GM23338 (cell line): Measurements from ENCODE around the gene CLPTM1L. TPM values are rescaled to one million over a fixed set of nuclear protein-coding genes. Genes with fewer than 3 reads are reported as not detected.
A peak's percentile ranks its signal among the peaks of the same experiment; 100 is the strongest.

ENCODE experiments used
- ATAC-seq: fragments of 200-7000 bp; cut with Tn5 transposase; 3 replicates; pipeline ENCODE4 v1.9.1; 2020
- DNase-seq: peaks from one replicate; pipeline ENCODE4 v3.0.0-alpha.2; 2015; ENCODE audit warnings: low spot score
- H2AFZ ChIP-seq: fragments of 200-600 bp; sonication (generic); 2 replicates; pipeline ENCODE4 v1.8.0; 2016; ENCODE audit warnings: antibody characterized with exemption, mild to moderate bottlenecking, moderate library complexity
- H3F3A ChIP-seq: fragments of 200-600 bp; sonication (generic); replicated peaks from 2 replicates; pipeline ENCODE4 v1.8.0; 2017; ENCODE audit warnings: antibody characterized with exemption, mixed run types, low read depth
- H3K27ac ChIP-seq: fragments of 200-600 bp; sonication (generic); 2 replicates; pipeline ENCODE4 v1.6.1; 2016; ENCODE audit warnings: low read depth
- H3K27me3 ChIP-seq: fragments of 200-600 bp; sonication (generic); 2 replicates; pipeline ENCODE4 v1.8.0; 2016; ENCODE audit warnings: mild to moderate bottlenecking, mixed run types, moderate library complexity; ENCODE audit not compliant: insufficient read depth
- H3K36me3 ChIP-seq: fragments of 200-600 bp; sonication (generic); 2 replicates; pipeline ENCODE4 v1.8.0; 2016; ENCODE audit warnings: mild to moderate bottlenecking; ENCODE audit not compliant: insufficient read depth
- H3K4me1 ChIP-seq: fragments of 200-600 bp; sonication (generic); 2 replicates; pipeline ENCODE4 v1.8.0; 2016; ENCODE audit warnings: mild to moderate bottlenecking, moderate library complexity; ENCODE audit not compliant: insufficient read depth
- H3K4me2 ChIP-seq: fragments of 200-600 bp; sonication (generic); 2 replicates; pipeline ENCODE4 v1.7.1; 2017; ENCODE audit warnings: mixed run types
- H3K4me3 ChIP-seq: fragments of 200-600 bp; sonication (generic); 2 replicates; pipeline ENCODE4 v1.6.1; 2016; ENCODE audit warnings: mixed run types
- H3K79me2 ChIP-seq: fragments of 200-600 bp; sonication (generic); replicated peaks from 2 replicates; pipeline ENCODE4 v1.8.0; 2017; ENCODE audit warnings: mild to moderate bottlenecking; ENCODE audit not compliant: insufficient read depth
- H3K9me2 ChIP-seq: fragments of 200-600 bp; sonication (generic); 2 replicates; pipeline ENCODE4 v1.8.0; 2017; ENCODE audit not compliant: insufficient read depth
- H4K20me1 ChIP-seq: fragments of 200-600 bp; sonication (generic); replicated peaks from 2 replicates; pipeline ENCODE4 v1.8.0; 2017; ENCODE audit warnings: mild to moderate bottlenecking; ENCODE audit not compliant: insufficient read depth
- H3K27ac Mint-ChIP-seq: 2 replicates; pipeline ENCODE4 v1.8.0; 2020; ENCODE audit warnings: inconsistent platforms, mild to moderate bottlenecking, moderate library complexity, mixed read lengths
- H3K27me3 Mint-ChIP-seq: 3 replicates; pipeline ENCODE4 v1.8.0; 2022; ENCODE audit warnings: low read depth, mild to moderate bottlenecking, moderate library complexity, mixed read lengths, inconsistent platforms; ENCODE audit not compliant: insufficient read depth, poor library complexity
- H3K36me3 Mint-ChIP-seq: 3 replicates; pipeline ENCODE4 v1.8.0; 2021; ENCODE audit warnings: low read depth, mild to moderate bottlenecking, inconsistent platforms, moderate library complexity, mixed read lengths
- H3K4me1 Mint-ChIP-seq: 3 replicates; pipeline ENCODE4 v1.8.0; 2020; ENCODE audit warnings: mild to moderate bottlenecking, inconsistent platforms, mixed read lengths
- H3K4me3 Mint-ChIP-seq: 3 replicates; pipeline ENCODE4 v1.8.0; 2021; ENCODE audit warnings: moderate library complexity, mild to moderate bottlenecking, inconsistent platforms, mixed read lengths
- H3K9me3 Mint-ChIP-seq: 3 replicates; pipeline ENCODE4 v1.8.0; 2020; ENCODE audit warnings: moderate library complexity, mild to moderate bottlenecking, inconsistent platforms, mixed read lengths
- EZH2 ChIP-seq: fragments of 200-600 bp; sonication (generic); IDR thresholded peaks from one replicate; pipeline ENCODE4 v1.8.0; 2017; ENCODE audit warnings: antibody characterized with exemption, mild to moderate bottlenecking, low read depth; ENCODE audit not compliant: unreplicated experiment
- EZH2phosphoT487 ChIP-seq: fragments of 200-600 bp; sonication (generic); IDR thresholded peaks from one replicate; pipeline ENCODE4 v1.8.1; 2018; ENCODE audit warnings: antibody characterized with exemption; ENCODE audit not compliant: unreplicated experiment
- NANOG ChIP-seq: IDR thresholded peaks from 2 replicates; pipeline ENCODE4 v1.6.1; 2016; ENCODE audit warnings: antibody characterized with exemption, borderline replicate concordance
- POLR2AphosphoS5 ChIP-seq: IDR thresholded peaks from 2 replicates; pipeline ENCODE4 v1.6.1; 2016; ENCODE audit warnings: antibody characterized with exemption, low read depth
- STAT1 ChIP-seq: IDR thresholded peaks from one replicate; pipeline ENCODE4 v1.6.1; 2016; ENCODE audit warnings: antibody characterized with exemption; ENCODE audit not compliant: unreplicated experiment
- ZNF114 ChIP-seq: fragments of 250-450 bp; sonication (Bioruptor Pico); IDR thresholded peaks from 2 replicates; pipeline ENCODE4 v1.5.0; 2020; ENCODE audit warnings: mild to moderate bottlenecking, moderate library complexity
- ZNF331 ChIP-seq: fragments of 250-450 bp; sonication (Bioruptor Pico); IDR thresholded peaks from 2 replicates; pipeline ENCODE4 v1.5.0; 2020; ENCODE audit warnings: low read depth, mild to moderate bottlenecking, moderate library complexity
- polyA plus RNA-seq: library from polyadenylated mRNA; unstranded; fragments of >200 nt; fragmentation: Nextera tagmentation; extraction: Ambion mirVana; gene quantifications from 2 replicates; pipeline ENCODE4 v1.2.1, GENCODE V29; 2016
- total RNA-seq: library from RNA; depleted of rRNA; stranded (reverse); fragments of >200 nt; shearing (Covaris generic); gene quantifications from 2 replicates; pipeline ENCODE4 v1.2.3, GENCODE V29; 2014
- TF ChIP-seq, protein P1 (sequence below), 2 experiments: fragments of 200-600 bp in 1 of 2; sonication (generic) in 1 of 2; conservative IDR thresholded peaks; 2 replicates each; pipeline versions ENCODE4 v1.5.1 to v1.6.1; 2016 to 2017; ENCODE audit warnings: antibody characterized with exemption in 2 of 2, low read depth in 2 of 2, mild to moderate bottlenecking in 2 of 2, moderate library complexity in 1 of 2
- TF ChIP-seq, protein P2 (sequence below): IDR thresholded peaks from one replicate; pipeline ENCODE4 v1.6.1; 2018; ENCODE audit warnings: antibody characterized with exemption; ENCODE audit not compliant: unreplicated experiment
- TF ChIP-seq, protein P3 (sequence below): IDR thresholded peaks from 2 replicates; pipeline ENCODE4 v1.6.1; 2016; ENCODE audit warnings: antibody characterized with exemption

Gene CLPTM1L
- total and polyA plus RNA-seq, 2 experiments from 2014 or later = 39.9 to 110 TPM

DNA sequence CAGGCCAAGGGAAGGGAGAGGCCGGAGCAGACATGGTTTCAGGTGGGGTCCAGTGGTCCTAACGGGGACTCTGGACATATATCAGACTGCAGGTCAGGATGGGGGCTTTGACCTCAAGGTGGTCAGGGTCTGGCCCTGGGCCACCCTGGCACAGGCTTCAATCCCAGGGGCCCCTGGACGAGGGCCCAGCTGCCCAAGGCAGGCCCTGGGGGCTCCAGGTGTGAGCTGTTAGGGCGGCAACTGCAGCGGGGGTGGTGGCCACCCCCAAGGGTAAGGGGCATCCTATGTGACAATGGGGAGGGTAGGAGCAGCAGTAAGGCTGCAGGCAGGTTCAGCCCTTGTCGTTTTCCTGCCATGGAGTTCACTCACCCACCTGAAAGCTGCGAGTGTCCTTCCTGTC lies 45.4 kb upstream of the CLPTM1L start:
- Histone ChIP-seq H3K9me2 (no peaks in the 10 kb centered on the region), H2AFZ (no peak overlapping the region), H3K79me2 (no peaks in the 10 kb centered on the region), H3K4me2 (no peak overlapping the region), H3K4me3 (no peak overlapping the region), H3K4me1 (peaks cover 3% of the 10 kb centered on the region; the same call in 1 of the 2 replicates), H3K36me3 (no peaks in the 10 kb centered on the region), H3K27ac (no peak overlapping the region), H4K20me1 (no peaks in the 10 kb centered on the region), H3K27me3 (peaks cover 19% of the 10 kb centered on the region; the same call in 1 of the 2 replicates), H3F3A (0 out of 2 replicates have a peak, but pooled peaks cover under 1% of the 10 kb centered on the region)
- H3K27me3 Mint-ChIP-seq = peaks cover 24% of the 10 kb centered on the region
- H3K4me1 Mint-ChIP-seq = peaks cover 9% of the 10 kb centered on the region
- no peaks in the 10 kb centered on the region for H3K9me3 Mint-ChIP-seq
- H3K36me3 Mint-ChIP-seq = no peaks in the 10 kb centered on the region
- ATAC-seq (no peak), DNase-seq (no peak)
- TF ChIP-seq, protein P1, sequence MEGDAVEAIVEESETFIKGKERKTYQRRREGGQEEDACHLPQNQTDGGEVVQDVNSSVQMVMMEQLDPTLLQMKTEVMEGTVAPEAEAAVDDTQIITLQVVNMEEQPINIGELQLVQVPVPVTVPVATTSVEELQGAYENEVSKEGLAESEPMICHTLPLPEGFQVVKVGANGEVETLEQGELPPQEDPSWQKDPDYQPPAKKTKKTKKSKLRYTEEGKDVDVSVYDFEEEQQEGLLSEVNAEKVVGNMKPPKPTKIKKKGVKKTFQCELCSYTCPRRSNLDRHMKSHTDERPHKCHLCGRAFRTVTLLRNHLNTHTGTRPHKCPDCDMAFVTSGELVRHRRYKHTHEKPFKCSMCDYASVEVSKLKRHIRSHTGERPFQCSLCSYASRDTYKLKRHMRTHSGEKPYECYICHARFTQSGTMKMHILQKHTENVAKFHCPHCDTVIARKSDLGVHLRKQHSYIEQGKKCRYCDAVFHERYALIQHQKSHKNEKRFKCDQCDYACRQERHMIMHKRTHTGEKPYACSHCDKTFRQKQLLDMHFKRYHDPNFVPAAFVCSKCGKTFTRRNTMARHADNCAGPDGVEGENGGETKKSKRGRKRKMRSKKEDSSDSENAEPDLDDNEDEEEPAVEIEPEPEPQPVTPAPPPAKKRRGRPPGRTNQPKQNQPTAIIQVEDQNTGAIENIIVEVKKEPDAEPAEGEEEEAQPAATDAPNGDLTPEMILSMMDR (conservative IDR thresholded peaks at IDR 0.05; ENCODE audit: low read depth in 2 of 2) = no peak
- no peak for TF ChIP-seq STAT1
- TF ChIP-seq NANOG = no peak
- TF ChIP-seq, protein P2, sequence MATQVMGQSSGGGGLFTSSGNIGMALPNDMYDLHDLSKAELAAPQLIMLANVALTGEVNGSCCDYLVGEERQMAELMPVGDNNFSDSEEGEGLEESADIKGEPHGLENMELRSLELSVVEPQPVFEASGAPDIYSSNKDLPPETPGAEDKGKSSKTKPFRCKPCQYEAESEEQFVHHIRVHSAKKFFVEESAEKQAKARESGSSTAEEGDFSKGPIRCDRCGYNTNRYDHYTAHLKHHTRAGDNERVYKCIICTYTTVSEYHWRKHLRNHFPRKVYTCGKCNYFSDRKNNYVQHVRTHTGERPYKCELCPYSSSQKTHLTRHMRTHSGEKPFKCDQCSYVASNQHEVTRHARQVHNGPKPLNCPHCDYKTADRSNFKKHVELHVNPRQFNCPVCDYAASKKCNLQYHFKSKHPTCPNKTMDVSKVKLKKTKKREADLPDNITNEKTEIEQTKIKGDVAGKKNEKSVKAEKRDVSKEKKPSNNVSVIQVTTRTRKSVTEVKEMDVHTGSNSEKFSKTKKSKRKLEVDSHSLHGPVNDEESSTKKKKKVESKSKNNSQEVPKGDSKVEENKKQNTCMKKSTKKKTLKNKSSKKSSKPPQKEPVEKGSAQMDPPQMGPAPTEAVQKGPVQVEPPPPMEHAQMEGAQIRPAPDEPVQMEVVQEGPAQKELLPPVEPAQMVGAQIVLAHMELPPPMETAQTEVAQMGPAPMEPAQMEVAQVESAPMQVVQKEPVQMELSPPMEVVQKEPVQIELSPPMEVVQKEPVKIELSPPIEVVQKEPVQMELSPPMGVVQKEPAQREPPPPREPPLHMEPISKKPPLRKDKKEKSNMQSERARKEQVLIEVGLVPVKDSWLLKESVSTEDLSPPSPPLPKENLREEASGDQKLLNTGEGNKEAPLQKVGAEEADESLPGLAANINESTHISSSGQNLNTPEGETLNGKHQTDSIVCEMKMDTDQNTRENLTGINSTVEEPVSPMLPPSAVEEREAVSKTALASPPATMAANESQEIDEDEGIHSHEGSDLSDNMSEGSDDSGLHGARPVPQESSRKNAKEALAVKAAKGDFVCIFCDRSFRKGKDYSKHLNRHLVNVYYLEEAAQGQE = no peak
- TF ChIP-seq ZNF331 (CRISPR knock-in tag) = no peak
- no peak for TF ChIP-seq EZH2phosphoT487
- no peak for TF ChIP-seq POLR2AphosphoS5
- H3K27ac Mint-ChIP-seq = no peak overlapping the region
- H3K4me3 Mint-ChIP-seq = no peak overlapping the region

DNA sequence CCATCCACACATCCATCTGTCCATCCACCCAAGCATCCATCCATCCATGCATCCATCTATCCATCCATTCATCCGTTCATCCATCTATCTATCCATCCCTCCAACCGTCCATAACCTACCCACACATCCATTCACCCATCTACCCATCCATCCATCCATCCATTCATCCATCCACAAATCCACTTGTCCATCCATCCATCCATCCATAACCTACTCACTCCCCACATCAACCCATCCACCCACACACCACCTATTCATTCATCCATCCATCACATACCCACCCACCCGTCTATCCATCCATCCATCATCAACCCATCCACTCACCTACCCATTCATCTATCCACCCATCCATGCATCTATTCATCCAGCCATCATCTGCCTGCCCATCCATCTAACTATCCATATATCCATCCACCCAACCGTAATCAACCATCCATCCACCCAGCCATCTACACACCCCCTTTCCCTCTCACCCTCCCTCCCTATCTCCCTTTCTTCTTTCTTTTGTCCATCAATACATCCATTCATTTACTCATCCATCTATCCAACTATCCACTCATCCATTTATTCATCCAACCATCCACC lies 43.6 kb upstream of the CLPTM1L start:
- Mint-ChIP-seq H3K27me3 (peaks cover 26% of the 10 kb centered on the region), H3K4me3 (peak overlapping the region; percentile 5; the same call in 1 of the 3 replicates), H3K27ac (no peak overlapping the region), H3K4me1 (peaks cover 12% of the 10 kb centered on the region), H3K9me3 (no peaks in the 10 kb centered on the region), H3K36me3 (no peaks in the 10 kb centered on the region)
- Histone ChIP-seq H4K20me1 (no peaks in the 10 kb centered on the region), H2AFZ (no peak overlapping the region), H3K4me3 (no peak overlapping the region), H3K4me2 (no peak overlapping the region), H3K27me3 (peaks cover 23% of the 10 kb centered on the region; the same call in 1 of the 2 replicates), H3K36me3 (no peaks in the 10 kb centered on the region), H3F3A (0 out of 2 replicates have a peak, but pooled peaks cover 5% of the 10 kb centered on the region), H3K4me1 (peaks cover 7% of the 10 kb centered on the region; the same call in 1 of the 2 replicates), H3K27ac (no peak overlapping the region), H3K79me2 (no peaks in the 10 kb centered on the region), H3K9me2 (no peaks in the 10 kb centered on the region)
- no peak for ATAC-seq
- DNase-seq = no peak
- no peak for TF ChIP-seq EZH2phosphoT487
- TF ChIP-seq EZH2 = no peak
- TF ChIP-seq, protein P1 (conservative IDR thresholded peaks at IDR 0.05; ENCODE audit: low read depth in 2 of 2) = no peak
- no peak for TF ChIP-seq ZNF114 (CRISPR knock-in tag)
- TF ChIP-seq, protein P3, sequence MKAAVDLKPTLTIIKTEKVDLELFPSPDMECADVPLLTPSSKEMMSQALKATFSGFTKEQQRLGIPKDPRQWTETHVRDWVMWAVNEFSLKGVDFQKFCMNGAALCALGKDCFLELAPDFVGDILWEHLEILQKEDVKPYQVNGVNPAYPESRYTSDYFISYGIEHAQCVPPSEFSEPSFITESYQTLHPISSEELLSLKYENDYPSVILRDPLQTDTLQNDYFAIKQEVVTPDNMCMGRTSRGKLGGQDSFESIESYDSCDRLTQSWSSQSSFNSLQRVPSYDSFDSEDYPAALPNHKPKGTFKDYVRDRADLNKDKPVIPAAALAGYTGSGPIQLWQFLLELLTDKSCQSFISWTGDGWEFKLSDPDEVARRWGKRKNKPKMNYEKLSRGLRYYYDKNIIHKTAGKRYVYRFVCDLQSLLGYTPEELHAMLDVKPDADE = no peak
- TF ChIP-seq ZNF331 (CRISPR knock-in tag) = no peak
- no peak for TF ChIP-seq NANOG
- TF ChIP-seq, protein P2 = no peak
